DOHH2 (cell line): Measurements from ENCODE around the gene UGT3A1.

ENCODE experiments used
- H3F3A ChIP-seq: fragments of 200-600 bp; sonication (generic), shearing (Covaris generic); 2 replicates; pipeline ENCODE4 v1.6.0; 2016; ENCODE audit warnings: antibody characterized with exemption, mild to moderate bottlenecking; ENCODE audit not compliant: control insufficient read depth, insufficient read depth
- H3K27ac ChIP-seq: fragments of 200-600 bp; sonication (generic); 2 replicates; pipeline ENCODE4 v1.5.1; 2014; ENCODE audit warnings: low read depth, mild to moderate bottlenecking, low read length, moderate library complexity
- H3K27me3 ChIP-seq: fragments of 200-600 bp; sonication (generic); 2 replicates; pipeline ENCODE4 v1.6.1; 2014; ENCODE audit warnings: mild to moderate bottlenecking, low read length, mixed read lengths; ENCODE audit not compliant: control insufficient read depth
- H3K36me3 ChIP-seq: fragments of 200-600 bp; sonication (generic); 2 replicates; pipeline ENCODE4 v1.6.1; 2014; ENCODE audit warnings: mild to moderate bottlenecking, low read length, moderate library complexity, mixed read lengths; ENCODE audit not compliant: control insufficient read depth
- H3K4me1 ChIP-seq: fragments of 200-600 bp; sonication (generic); 2 replicates; pipeline ENCODE4 v1.6.1; 2014; ENCODE audit warnings: mild to moderate bottlenecking, low read length, mixed read lengths; ENCODE audit not compliant: control insufficient read depth
- H3K4me2 ChIP-seq: fragments of 200-600 bp; sonication (generic); 2 replicates; pipeline ENCODE4 v1.6.0; 2014; ENCODE audit warnings: mild to moderate bottlenecking, low read length, moderate library complexity
- H3K4me3 ChIP-seq: fragments of 200-600 bp; sonication (generic); 2 replicates; pipeline ENCODE4 v1.5.1; 2014; ENCODE audit warnings: mild to moderate bottlenecking, low read length, mixed read lengths
- H3K79me2 ChIP-seq: fragments of 200-600 bp; sonication (generic); 2 replicates; pipeline ENCODE4 v1.6.1; 2014; ENCODE audit warnings: mild to moderate bottlenecking, low read length, mixed read lengths; ENCODE audit not compliant: control insufficient read depth
- H3K9me2 ChIP-seq: fragments of 200-600 bp; sonication (generic); replicated peaks from 2 replicates; pipeline ENCODE4 v1.6.1; 2014; ENCODE audit warnings: mild to moderate bottlenecking, low read length, mixed read lengths; ENCODE audit not compliant: control insufficient read depth
- H3K9me3 ChIP-seq: fragments of 200-600 bp; sonication (generic); 2 replicates; pipeline ENCODE4 v1.6.1; 2014; ENCODE audit warnings: antibody characterized with exemption, low read length, mixed read lengths; ENCODE audit not compliant: control insufficient read depth, insufficient read depth
- H4K20me1 ChIP-seq: fragments of 200-600 bp; sonication (generic); 2 replicates; pipeline ENCODE4 v1.6.0; 2014; ENCODE audit warnings: low read depth, mild to moderate bottlenecking, antibody characterized with exemption, low read length, moderate library complexity; ENCODE audit not compliant: control insufficient read depth, insufficient read depth
- EZH2phosphoT487 ChIP-seq: fragments of 200-600 bp; sonication (generic); IDR thresholded peaks from 2 replicates; pipeline ENCODE4 v1.6.1; 2017; ENCODE audit warnings: borderline replicate concordance, mild to moderate bottlenecking, antibody characterized with exemption, low read length, moderate library complexity, mixed read lengths
- TF ChIP-seq, protein P1 (sequence below): fragments of 200-600 bp; sonication (generic); IDR thresholded peaks from one replicate; pipeline ENCODE4 v1.5.1; 2014; ENCODE audit warnings: antibody characterized with exemption, mild to moderate bottlenecking, low read depth, low read length; ENCODE audit not compliant: poor library complexity, severe bottlenecking

UGT3A1 gene

DNA sequence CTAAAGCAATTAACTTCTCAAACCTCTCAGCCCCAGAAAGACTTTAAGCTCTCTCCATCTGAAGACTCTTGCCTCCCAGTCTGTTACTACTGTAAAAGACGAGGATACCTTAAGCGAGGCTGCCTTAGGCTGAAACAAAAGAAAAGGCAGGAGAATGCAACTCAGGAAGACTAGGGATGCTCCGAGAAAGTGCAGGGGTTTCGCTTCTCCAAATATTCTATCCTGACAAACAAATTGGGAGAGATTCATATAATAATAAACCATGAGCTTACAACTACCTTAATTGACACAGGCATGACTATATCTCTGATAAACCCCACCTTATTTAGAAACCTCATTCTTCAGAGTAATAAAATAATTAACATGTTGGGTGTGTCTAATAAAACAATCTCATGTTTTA, 4.9 kb upstream of the UGT3A1 start:
- no peak for TF ChIP-seq EZH2phosphoT487
- TF ChIP-seq, protein P1, sequence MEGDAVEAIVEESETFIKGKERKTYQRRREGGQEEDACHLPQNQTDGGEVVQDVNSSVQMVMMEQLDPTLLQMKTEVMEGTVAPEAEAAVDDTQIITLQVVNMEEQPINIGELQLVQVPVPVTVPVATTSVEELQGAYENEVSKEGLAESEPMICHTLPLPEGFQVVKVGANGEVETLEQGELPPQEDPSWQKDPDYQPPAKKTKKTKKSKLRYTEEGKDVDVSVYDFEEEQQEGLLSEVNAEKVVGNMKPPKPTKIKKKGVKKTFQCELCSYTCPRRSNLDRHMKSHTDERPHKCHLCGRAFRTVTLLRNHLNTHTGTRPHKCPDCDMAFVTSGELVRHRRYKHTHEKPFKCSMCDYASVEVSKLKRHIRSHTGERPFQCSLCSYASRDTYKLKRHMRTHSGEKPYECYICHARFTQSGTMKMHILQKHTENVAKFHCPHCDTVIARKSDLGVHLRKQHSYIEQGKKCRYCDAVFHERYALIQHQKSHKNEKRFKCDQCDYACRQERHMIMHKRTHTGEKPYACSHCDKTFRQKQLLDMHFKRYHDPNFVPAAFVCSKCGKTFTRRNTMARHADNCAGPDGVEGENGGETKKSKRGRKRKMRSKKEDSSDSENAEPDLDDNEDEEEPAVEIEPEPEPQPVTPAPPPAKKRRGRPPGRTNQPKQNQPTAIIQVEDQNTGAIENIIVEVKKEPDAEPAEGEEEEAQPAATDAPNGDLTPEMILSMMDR: no peak
- Histone ChIP-seq H3K4me2 (no peak overlapping the region), H3K4me1 (no peaks in the 10 kb centered on the region), H3K9me2 (no peaks in the 10 kb centered on the region), H3K36me3 (no peaks in the 10 kb centered on the region), H3K27me3 (no peaks in the 10 kb centered on the region), H3F3A (no peaks in the 10 kb centered on the region), H3K79me2 (no peaks in the 10 kb centered on the region), H3K27ac (no peak overlapping the region), H4K20me1 (no peaks in the 10 kb centered on the region), H3K4me3 (no peak overlapping the region), H3K9me3 (no peaks in the 10 kb centered on the region)

DNA sequence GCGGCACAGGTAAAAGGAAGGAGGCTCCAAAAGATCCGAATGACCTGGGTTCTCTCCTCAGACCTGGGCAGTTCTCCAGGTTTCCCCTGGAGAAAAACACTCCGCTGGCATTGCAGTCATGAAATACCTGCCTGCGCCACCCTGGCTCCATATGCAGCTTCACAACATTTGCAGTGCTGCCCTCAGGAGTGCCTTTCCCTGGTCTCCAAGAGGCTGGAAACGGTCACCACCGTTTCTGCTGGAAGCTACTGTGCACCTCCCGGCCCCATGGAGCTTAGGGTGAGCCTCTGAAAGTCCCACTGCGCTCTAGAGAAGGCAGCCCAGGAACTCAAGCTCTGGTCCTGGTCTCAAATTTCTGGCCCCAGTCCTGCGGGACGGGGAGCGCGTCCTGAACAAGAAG, 670 bp downstream of the UGT3A1 start:
- Histone ChIP-seq H3K36me3 (no peaks in the 10 kb centered on the region), H3K79me2 (no peaks in the 10 kb centered on the region), H3K27me3 (no peaks in the 10 kb centered on the region), H3K9me3 (no peaks in the 10 kb centered on the region), H3K4me2 (no peak overlapping the region), H3K4me1 (no peaks in the 10 kb centered on the region), H3K9me2 (no peaks in the 10 kb centered on the region), H3K27ac (no peak overlapping the region), H4K20me1 (no peaks in the 10 kb centered on the region), H3F3A (no peaks in the 10 kb centered on the region), H3K4me3 (no peak overlapping the region)
- TF ChIP-seq, protein P1: no peak
- no peak for TF ChIP-seq EZH2phosphoT487

DNA sequence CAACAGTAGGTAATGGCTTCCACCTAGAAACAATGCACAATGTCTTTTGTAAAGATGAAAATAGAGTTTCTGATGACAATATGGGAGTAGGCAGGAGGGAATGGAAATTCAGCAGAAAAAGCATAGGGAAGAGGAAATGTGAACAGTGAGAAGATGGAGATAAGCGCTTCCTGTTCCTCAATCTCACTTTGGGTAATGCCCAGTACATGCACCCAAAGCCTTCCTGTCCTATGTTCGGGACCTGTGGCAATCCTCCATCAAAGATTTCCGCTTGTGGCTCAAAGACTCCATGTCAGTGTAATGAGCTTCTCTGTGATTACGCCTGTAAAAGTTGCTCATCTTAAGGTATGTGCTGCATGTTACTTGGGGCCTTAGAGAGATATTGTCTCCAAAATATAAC, 2.7 kb downstream of the UGT3A1 start:
- TF ChIP-seq EZH2phosphoT487: no peak
- TF ChIP-seq, protein P1: no peak

DNA sequence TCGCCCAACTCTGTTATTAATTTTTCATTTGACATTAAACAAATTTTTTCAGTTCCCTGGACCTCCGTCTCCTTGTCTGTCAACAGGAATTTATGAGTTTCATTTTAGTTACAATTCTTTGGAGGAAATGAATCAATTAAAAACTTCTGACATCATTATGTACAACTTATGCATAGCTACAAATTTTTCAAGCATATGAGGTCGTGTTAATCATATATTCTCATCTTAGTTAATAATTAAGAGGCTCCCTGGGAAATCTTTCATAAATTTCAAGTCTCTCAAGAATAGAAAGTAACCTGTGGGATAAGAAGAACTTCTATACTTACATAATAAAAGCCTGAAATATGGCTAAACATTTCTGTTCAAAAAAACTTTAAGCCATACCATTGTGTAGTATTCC, 3.4 kb downstream of the UGT3A1 start:
- Histone ChIP-seq H3K4me2 (no peak overlapping the region), H3K4me3 (no peak overlapping the region), H4K20me1 (no peaks in the 10 kb centered on the region), H3K27ac (no peak overlapping the region), H3K79me2 (no peaks in the 10 kb centered on the region), H3K27me3 (no peaks in the 10 kb centered on the region), H3K36me3 (no peaks in the 10 kb centered on the region), H3K9me2 (no peaks in the 10 kb centered on the region), H3F3A (no peaks in the 10 kb centered on the region), H3K4me1 (no peaks in the 10 kb centered on the region), H3K9me3 (no peaks in the 10 kb centered on the region)
- TF ChIP-seq, protein P1: no peak
- TF ChIP-seq EZH2phosphoT487: no peak

More for the DNA sequence above, 2.7 kb downstream of the UGT3A1 start:
- H3K4me3 ChIP-seq: no peak overlapping the region
- no peak overlapping the region for H3K27ac ChIP-seq
- no peaks in the 10 kb centered on the region for H3F3A ChIP-seq
- H4K20me1 ChIP-seq: no peaks in the 10 kb centered on the region
- no peaks in the 10 kb centered on the region for H3K9me2 ChIP-seq
- no peaks in the 10 kb centered on the region for H3K27me3 ChIP-seq
- no peaks in the 10 kb centered on the region for H3K4me1 ChIP-seq
- H3K4me2 ChIP-seq: no peak overlapping the region
- H3K9me3 ChIP-seq: no peaks in the 10 kb centered on the region
- no peaks in the 10 kb centered on the region for H3K36me3 ChIP-seq
- H3K79me2 ChIP-seq: no peaks in the 10 kb centered on the region
